IMR-90 (cell line): ENCODE measurements around the gene ZNF862. TPM values are rescaled to one million over a fixed set of nuclear protein-coding genes. Genes with fewer than 3 reads are reported as not detected.

ENCODE experiments used
- ATAC-seq: fragments of 200-7000 bp; cut with Tn5 transposase; 2 replicates; pipeline ENCODE4 v1.9.1; 2020; ENCODE audit warnings: low read depth, mild to moderate bottlenecking, moderate library complexity
- BruUV-seq: library from RNA; stranded (reverse); fragments of 400-500 nt; replicated peaks from 2 replicates; lab custom pipeline; 2021; lab: Mats Ljungman, UMichigan
- CTCF ChIA-PET: fragments of 300-600 bp; formaldehyde crosslinking; extraction: SDS; loops from one replicate; lab custom pipeline; 2021; ENCODE audit warnings: antibody characterized with exemption; lab: Yijun Ruan, JAX
- POLR2A ChIA-PET: fragments of 300-600 bp; sonication (Branson Sonifier 250); formaldehyde crosslinking; loops from one replicate; lab custom pipeline; 2022; ENCODE audit warnings: antibody characterized with exemption; ENCODE audit not compliant: unreplicated experiment; lab: Charles Lee
- DNase-seq: peaks from one replicate; pipeline ENCODE4 v3.0.0; 2013
- H2AFZ ChIP-seq: replicated peaks from 2 replicates; pipeline ENCODE3; 2013; ENCODE audit warnings: low read length, mild to moderate bottlenecking; ENCODE audit not compliant: poor library complexity
- H2AK5ac ChIP-seq: 2 replicates; pipeline ENCODE4 v1.6.1; 2013; ENCODE audit warnings: low read depth, low read length, inconsistent platforms
- H2AK9ac ChIP-seq: replicated peaks from 2 replicates; pipeline ENCODE3; 2013; ENCODE audit warnings: mild to moderate bottlenecking, low read depth, low read length, moderate library complexity; ENCODE audit not compliant: poor library complexity
- H2BK120ac ChIP-seq: 2 replicates; pipeline ENCODE4 v1.6.1; 2013; ENCODE audit warnings: low read depth, low read length, inconsistent platforms
- H2BK15ac ChIP-seq: 3 replicates; pipeline ENCODE4 v1.6.1; 2013; ENCODE audit warnings: low read depth, low read length, inconsistent platforms
- H2BK20ac ChIP-seq: 2 replicates; pipeline ENCODE4 v1.6.1; 2013; ENCODE audit warnings: low read depth, mild to moderate bottlenecking, inconsistent platforms, low read length, moderate library complexity
- H2BK5ac ChIP-seq: 2 replicates; pipeline ENCODE4 v1.6.1; 2013; ENCODE audit warnings: mild to moderate bottlenecking, low read depth, low read length, inconsistent platforms; ENCODE audit not compliant: poor library complexity, severe bottlenecking
- H3K14ac ChIP-seq: replicated peaks from 2 replicates; pipeline ENCODE4 v1.6.1; 2013; ENCODE audit warnings: low read depth, low read length, inconsistent platforms
- H3K18ac ChIP-seq: 2 replicates; pipeline ENCODE4 v1.6.1; 2013; ENCODE audit warnings: low read depth, low read length, control low read depth
- H3K23ac ChIP-seq: 2 replicates; pipeline ENCODE4 v1.6.1; 2013; ENCODE audit warnings: low read depth, low read length, inconsistent platforms
- H3K27ac ChIP-seq: 2 replicates; pipeline ENCODE4 v1.5.1; 2013; ENCODE audit warnings: mild to moderate bottlenecking, control low read depth, low read length; ENCODE audit not compliant: insufficient read depth
- H3K27me3 ChIP-seq: 2 replicates; pipeline ENCODE4 v1.6.1; 2013; ENCODE audit warnings: low read length; ENCODE audit not compliant: control insufficient read depth, insufficient read depth
- H3K36me3 ChIP-seq: 2 replicates; pipeline ENCODE4 v1.6.1; 2013; ENCODE audit warnings: low read length, mixed read lengths; ENCODE audit not compliant: control insufficient read depth, insufficient read depth
- H3K4ac ChIP-seq: 2 replicates; pipeline ENCODE4 v1.6.1; 2013; ENCODE audit warnings: low read depth, low read length, inconsistent platforms
- H3K4me1 ChIP-seq: 2 replicates; pipeline ENCODE4 v1.6.1; 2013; ENCODE audit warnings: low read length, mixed read lengths; ENCODE audit not compliant: control insufficient read depth, insufficient read depth
- H3K4me2 ChIP-seq: 2 replicates; pipeline ENCODE4 v1.6.1; 2013; ENCODE audit warnings: low read depth, mild to moderate bottlenecking, control low read depth, low read length, moderate library complexity
- H3K4me3 ChIP-seq: 2 replicates; pipeline ENCODE4 v1.5.1; 2013; ENCODE audit warnings: low read depth, mild to moderate bottlenecking, control low read depth, low read length, moderate library complexity; ENCODE audit not compliant: insufficient read depth
- H3K56ac ChIP-seq: 2 replicates; pipeline ENCODE4 v1.6.1; 2013; ENCODE audit warnings: low read length, inconsistent platforms; ENCODE audit not compliant: insufficient read depth; ENCODE audit errors: extremely low read depth
- H3K79me1 ChIP-seq, 2 experiments: 2 replicates each; pipeline ENCODE4 v1.6.1; 2013; ENCODE audit warnings: low read length in 2 of 2, inconsistent platforms in 1 of 2, low read depth in 1 of 2
- H3K9ac ChIP-seq: 2 replicates; pipeline ENCODE4 v1.6.1; 2013; ENCODE audit warnings: low read depth, low read length, control low read depth
- H3K9me1 ChIP-seq: 2 replicates; pipeline ENCODE4 v1.6.1; 2013; ENCODE audit warnings: low read length, inconsistent platforms; ENCODE audit not compliant: insufficient read depth
- H3K9me3 ChIP-seq: 2 replicates; pipeline ENCODE4 v1.6.1; 2013; ENCODE audit warnings: low read length; ENCODE audit not compliant: control insufficient read depth, insufficient read depth
- H4K20me1 ChIP-seq: 2 replicates; pipeline ENCODE4 v1.6.1; 2013; ENCODE audit warnings: low read length, inconsistent platforms; ENCODE audit not compliant: insufficient read depth
- H4K5ac ChIP-seq: 2 replicates; pipeline ENCODE4 v1.6.1; 2013; ENCODE audit warnings: mild to moderate bottlenecking, low read depth, low read length, control low read depth
- H4K8ac ChIP-seq, 2 experiments: 2 replicates each; pipeline ENCODE4 v1.6.1; 2013; ENCODE audit warnings: low read depth in 2 of 2, low read length in 2 of 2, control low read depth in 1 of 2, inconsistent platforms in 1 of 2
- H4K91ac ChIP-seq: 2 replicates; pipeline ENCODE4 v1.6.1; 2013; ENCODE audit warnings: low read depth, low read length, inconsistent platforms; ENCODE audit not compliant: insufficient read depth
- BHLHE40 ChIP-seq: fragments of 150-350 bp; IDR thresholded peaks from 2 replicates; pipeline ENCODE4 v1.6.1; 2016; ENCODE audit warnings: mild to moderate bottlenecking, low read depth, low read length
- CTCF ChIP-seq: conservative IDR thresholded peaks from 2 replicates; pipeline ENCODE4 v1.5.1; 2012; ENCODE audit warnings: mild to moderate bottlenecking, low read depth, low read length, improper control_type of control experiment
- ELK1 ChIP-seq: fragments of 150-350 bp; IDR thresholded peaks from 2 replicates; pipeline ENCODE4 v1.6.1; 2016; ENCODE audit warnings: low read depth, mild to moderate bottlenecking, low read length, moderate library complexity, borderline replicate concordance
- MAZ ChIP-seq: IDR thresholded peaks from 2 replicates; pipeline ENCODE4 v1.6.1; 2012; ENCODE audit warnings: low read depth, mild to moderate bottlenecking, low read length, improper control_type of control experiment, moderate library complexity, borderline replicate concordance
- MXI1 ChIP-seq: IDR thresholded peaks from 2 replicates; pipeline ENCODE4 v1.6.1; 2012; ENCODE audit warnings: low read depth, mild to moderate bottlenecking, low read length, moderate library complexity, borderline replicate concordance
- NFE2L2 ChIP-seq: fragments of 150-350 bp; IDR thresholded peaks from 2 replicates; pipeline ENCODE4 v1.6.1; 2016; ENCODE audit warnings: low read depth, mild to moderate bottlenecking, low read length
- POLR2A ChIP-seq: IDR thresholded peaks from 2 replicates; pipeline ENCODE4 v1.6.1; 2012; ENCODE audit warnings: mild to moderate bottlenecking, low read depth, low read length
- RAD21 ChIP-seq: IDR thresholded peaks from 2 replicates; pipeline ENCODE4 v1.6.1; 2012; ENCODE audit warnings: low read length, improper control_type of control experiment
- RFX5 ChIP-seq: IDR thresholded peaks from 2 replicates; pipeline ENCODE4 v1.8.0; 2012; ENCODE audit warnings: low read depth, mild to moderate bottlenecking, low read length, moderate library complexity
- USF2 ChIP-seq: fragments of 150-350 bp; IDR thresholded peaks from 2 replicates; pipeline ENCODE4 v1.6.1; 2017; ENCODE audit warnings: mild to moderate bottlenecking, antibody characterized with exemption, low read length, low read depth
- WGBS, 2 experiments: methylation state at CpG; one replicate each; pipeline versions ENCODE4 v1.1.5 to v1.1.7; 2013; ENCODE audit warnings: missing lambda C conversion rate in 2 of 2; ENCODE audit not compliant: insufficient read length in 1 of 2; ENCODE audit errors: extremely low coverage in 2 of 2; 5-methylcytosine and 5-hydroxymethylcytosine counted together
- dilution Hi-C: fragments of 300-500 bp; cut with HindIII; formaldehyde crosslinking; loops from one replicate; pipeline ENCODE4 v1.14.3; 2018; ENCODE audit warnings: low sequenced_read_pairs; ENCODE audit not compliant: unreplicated experiment
- in situ Hi-C: fragments of 300-500 bp; cut with MboI; formaldehyde crosslinking; loops from 3 replicates; pipeline ENCODE4 v1.14.3; 2019; ENCODE audit warnings: low sequenced_read_pairs, inconsistent platforms, mixed read lengths
- intact Hi-C: fragments of 100-400 bp; cut with micrococcal nuclease; formaldehyde crosslinking; loops from 2 replicates; pipeline ENCODE4 v1.10.0; 2022
- polyA plus RNA-seq, 3 experiments: library from polyadenylated mRNA; depleted of rRNA; stranded (reverse); fragments of >200 nt; gene quantifications; 2 replicates each; pipeline ENCODE4 v1.2.3, GENCODE V29; 2012; ENCODE audit warnings: low replicate concordance in 1 of 3
- total RNA-seq: library from RNA; depleted of rRNA; stranded (reverse); fragments of >200 nt; gene quantifications from 2 replicates; pipeline ENCODE4 v1.2.3, GENCODE V29; 2012

The ZNF862 gene
- total and polyA plus RNA-seq, 2 of the 4 experiments (the other 2 are of a cell fraction) = 5.9 to 10.8 TPM

- no peak overlapping the region for H2BK120ac ChIP-seq
- H4K8ac ChIP-seq = no peak overlapping the region
- POLR2A ChIA-PET = no interaction called here
- dilution Hi-C loops = no loop called here
- no peak overlapping the region for H3K18ac ChIP-seq
- no peak overlapping the region for H2BK5ac ChIP-seq
- no peak overlapping the region for H4K5ac ChIP-seq
- CTCF ChIA-PET = no interaction called here
- no peaks in the 10 kb centered on the region for H3K9me1 ChIP-seq
- no peak overlapping the region for H2AK9ac ChIP-seq
- no peak overlapping the region for H2BK20ac ChIP-seq
- H3K9me3 ChIP-seq = no peaks in the 10 kb centered on the region
- no peak overlapping the region for H3K27ac ChIP-seq
- no peaks in the 10 kb centered on the region for H3K27me3 ChIP-seq
- H3K4ac ChIP-seq = no peak overlapping the region
- no peak overlapping the region for H3K4me3 ChIP-seq
- H4K20me1 ChIP-seq = no peaks in the 10 kb centered on the region
- no peak overlapping the region for H2AFZ ChIP-seq
- no peak overlapping the region for H3K23ac ChIP-seq
- no peak overlapping the region for H3K56ac ChIP-seq
- DNase-seq (no peak), ATAC-seq (no peak)
- H2AK5ac ChIP-seq = no peak overlapping the region
- no CpG with 5 or more reads among the region's 4 CpGs for WGBS, 2 experiments
- H3K79me1 ChIP-seq = no peaks in the 10 kb centered on the region
- H2BK15ac ChIP-seq = no peak overlapping the region
- in situ Hi-C loops = no loop called here
- H3K14ac ChIP-seq = no peak overlapping the region
- no peaks in the 10 kb centered on the region for H3K36me3 ChIP-seq
- no peak for TF ChIP-seq CTCF
- TF ChIP-seq USF2 = no peak
- TF ChIP-seq BHLHE40 = no peak
- TF ChIP-seq MAZ = no peak
- no peak for TF ChIP-seq RAD21
- TF ChIP-seq RFX5 = no peak
- TF ChIP-seq POLR2A = no peak
- TF ChIP-seq NFE2L2 = no peak
- no peak for TF ChIP-seq ELK1
- TF ChIP-seq MXI1 = no peak
- peaks cover 3% of the 10 kb centered on the region; the same call in 1 of the 2 replicates for H3K4me1 ChIP-seq
- no peak overlapping the region for H4K91ac ChIP-seq
- intact Hi-C loops = no loop called here
- H3K4me2 ChIP-seq = no peak overlapping the region
- no TSS peak for BruUV-seq
- H3K9ac ChIP-seq = no peak overlapping the region
Measured at GRCh38 chr7:149886018-149886415, 47.8 kb downstream of the ZNF862 start.
